H1 (cell line): ENCODE measurements around the gene BIN1. TPM values are rescaled to one million over a fixed set of nuclear protein-coding genes. Genes with fewer than 3 reads are reported as not detected.

ENCODE experiments used
- ASH2L ChIP-seq: fragments of 200-600, 300-600 bp; sonication (generic); IDR thresholded peaks from one replicate; pipeline ENCODE4 v1.7.1; 2017; ENCODE audit warnings: low read length
- ATF2 ChIP-seq: IDR thresholded peaks from 2 replicates; pipeline ENCODE4 v1.6.1; 2012; ENCODE audit warnings: low read length, inconsistent platforms
- ATF3 ChIP-seq: IDR thresholded peaks from 2 replicates; pipeline ENCODE4 v1.6.1; 2011; ENCODE audit warnings: low read depth, mild to moderate bottlenecking, low read length; ENCODE audit not compliant: insufficient read depth
- CBX5 ChIP-seq: fragments of 300-800, 300-1000 bp; sonication (generic); IDR thresholded peaks from 2 replicates; pipeline ENCODE4 v1.7.1; 2016; ENCODE audit warnings: antibody characterized with exemption, low read length, low read depth
- CHD1 ChIP-seq: IDR thresholded peaks from 2 replicates; pipeline ENCODE4 v1.6.1; 2012; ENCODE audit warnings: low read depth, low read length, improper control_type of control experiment
- RAD21 ChIP-seq, 2 experiments: IDR thresholded peaks in 1 of 2; conservative IDR thresholded peaks in 1 of 2; 2 replicates each; pipeline ENCODE4 v1.6.1; 2011; ENCODE audit warnings: low read depth in 2 of 2, low read length in 2 of 2, improper control_type of control experiment in 1 of 2, inconsistent platforms in 1 of 2, mild to moderate bottlenecking in 1 of 2, moderate library complexity in 1 of 2
- RFX5 ChIP-seq: IDR thresholded peaks from 2 replicates; pipeline ENCODE4 v1.6.1; 2011; ENCODE audit warnings: low read depth, low read length, improper control_type of control experiment, borderline replicate concordance
- SIRT6 ChIP-seq: IDR thresholded peaks from one replicate; pipeline ENCODE4 v1.7.1; 2012; ENCODE audit warnings: low read length, inconsistent platforms
- SP4 ChIP-seq: IDR thresholded peaks from 2 replicates; pipeline ENCODE4 v1.6.1; 2012; ENCODE audit warnings: low read length, inconsistent platforms
- TEAD4 ChIP-seq: IDR thresholded peaks from 2 replicates; pipeline ENCODE4 v1.6.1; 2012; ENCODE audit warnings: low read depth, low read length, inconsistent platforms, mixed read lengths
- polyA plus RNA-seq, 7 experiments: library from polyadenylated mRNA; depleted of rRNA in 3 of 7; stranded (reverse) in 5 of 7; unstranded in 2 of 7; fragments of >200 nt in 5 of 7; fragments of 200-250 nt in 2 of 7; gene quantifications; 1 replicate in 5 of 7; 2 replicates in 1 of 7; 4 replicates in 1 of 7; pipeline versions ENCODE4 v1.2.1 to v1.2.3, GENCODE V29; 2011 to 2013; ENCODE audit warnings: missing spikeins in 2 of 7, mixed read lengths in 2 of 7
- total RNA-seq: library from RNA; stranded (reverse); fragmentation: NEBNext Ultra II Directional; extraction: Animal tissue kit (Norgen Biotek cat#: 25700); gene quantifications from 2 replicates; pipeline ENCODE4 v1.2.1, GENCODE V29; 2021
- TF ChIP-seq, protein P1 (sequence below): IDR thresholded peaks from 2 replicates; pipeline ENCODE4 v1.6.1; 2011; ENCODE audit warnings: low read length, improper control_type of control experiment

The BIN1 gene
- total and polyA plus RNA-seq, 2 of the 8 experiments (the other 6 are each of a cell fraction or from before 2014, with no cell fraction given) = 23.6 to 35.6 TPM

- TF ChIP-seq ASH2L (peak; percentile 46), RAD21 (IDR thresholded peaks at IDR 0.05 in 1 of 2, conservative IDR thresholded peaks at IDR 0.05 in 1 of 2; ENCODE audit: low read depth in 2 of 2, low read length in 2 of 2) (peak; percentile 16 to 29; a peak in 1 of 4 replicates), CBX5 (no peak), TEAD4 (peak; percentile 32; the same call in 1 of the 2 replicates), SIRT6 (no peak), RFX5 (peak; percentile 21; the same call in 1 of the 2 replicates), ATF3 (0 out of 2 replicates have a peak, but pooled peaks have one; percentile 31), ATF2 (no peak), SP4 (peak; percentile 35; the same call in 1 of the 2 replicates), CHD1 (no peak)
- TF ChIP-seq, protein P1, sequence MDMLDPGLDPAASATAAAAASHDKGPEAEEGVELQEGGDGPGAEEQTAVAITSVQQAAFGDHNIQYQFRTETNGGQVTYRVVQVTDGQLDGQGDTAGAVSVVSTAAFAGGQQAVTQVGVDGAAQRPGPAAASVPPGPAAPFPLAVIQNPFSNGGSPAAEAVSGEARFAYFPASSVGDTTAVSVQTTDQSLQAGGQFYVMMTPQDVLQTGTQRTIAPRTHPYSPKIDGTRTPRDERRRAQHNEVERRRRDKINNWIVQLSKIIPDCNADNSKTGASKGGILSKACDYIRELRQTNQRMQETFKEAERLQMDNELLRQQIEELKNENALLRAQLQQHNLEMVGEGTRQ = peak; percentile 82
These were observed 21.5 kb upstream of the BIN1 start (continued) for GRCh38 chr2:127128445-127128904.
